Hematopoietic multipotent progenitor cell treated with erythropoietin and hydrocortisone succinate and interleukin-3 and kit ligand, for 17 days (in vitro differentiated cells): ENCODE measurements around the gene TBL1XR1.
"Not testable (repeated sequence)": the region's sequence is repeated elsewhere in the genome, so short reads cannot be mapped to it uniquely, and the experiment has no call there.

Experiments
- DNase-seq: peaks from one replicate; pipeline ENCODE4 v3.0.0-alpha.2; 2015; ENCODE audit warnings: low spot score

TBL1XR1 gene

GRCh38 chr3:177141899-177142646 lies 55.2 kb downstream of the TBL1XR1 start:
- no peak for DNase-seq

GRCh38 chr3:177141471-177141870 lies 55.8 kb downstream of the TBL1XR1 start:
- no peak for DNase-seq

- not testable (repeated sequence) for DNase-seq
Observed at GRCh38 chr3:177139220-177139619, 58.1 kb downstream of the TBL1XR1 start.

- DNase-seq: no peak
Observed at GRCh38 chr3:177137774-177138705, 59.2 kb downstream of the TBL1XR1 start.

- no peak for DNase-seq
Observed at GRCh38 chr3:177136741-177137140, 60.5 kb downstream of the TBL1XR1 start.

GRCh38 chr3:177135841-177136492 lies 61.3 kb downstream of the TBL1XR1 start:
- no peak for DNase-seq

- no peak for DNase-seq
Observed at GRCh38 chr3:177134816-177135210, 62.5 kb downstream of the TBL1XR1 start.

- no peak for DNase-seq
Observed at GRCh38 chr3:177133860-177134815, 63.1 kb downstream of the TBL1XR1 start.

GRCh38 chr3:177131927-177132636 lies 65.2 kb downstream of the TBL1XR1 start:
- no peak for DNase-seq

GRCh38 chr3:177127008-177127407 lies 70.3 kb downstream of the TBL1XR1 start:
- no peak for DNase-seq

GRCh38 chr3:177126015-177126773 lies 71.1 kb downstream of the TBL1XR1 start:
- no peak for DNase-seq

GRCh38 chr3:177124882-177125281 lies 72.4 kb downstream of the TBL1XR1 start:
- DNase-seq: no peak

- no peak for DNase-seq
Observed at GRCh38 chr3:177123822-177124221, 73.5 kb downstream of the TBL1XR1 start.

GRCh38 chr3:177122183-177122856 lies 75.0 kb downstream of the TBL1XR1 start:
- DNase-seq: no peak

- DNase-seq: peak; percentile 31
Observed at GRCh38 chr3:177119829-177120228, 77.5 kb downstream of the TBL1XR1 start.

GRCh38 chr3:177114253-177114652 lies 83.0 kb downstream of the TBL1XR1 start:
- DNase-seq: no peak

- DNase-seq: no peak
Observed at GRCh38 chr3:177111541-177111949, 85.7 kb downstream of the TBL1XR1 start.

GRCh38 chr3:177110895-177111294 lies 86.4 kb downstream of the TBL1XR1 start:
- DNase-seq: no peak

GRCh38 chr3:177110386-177110785 lies 86.9 kb downstream of the TBL1XR1 start:
- DNase-seq: no peak
